ENCODE measurements around the gene DPAGT1.

DNA sequence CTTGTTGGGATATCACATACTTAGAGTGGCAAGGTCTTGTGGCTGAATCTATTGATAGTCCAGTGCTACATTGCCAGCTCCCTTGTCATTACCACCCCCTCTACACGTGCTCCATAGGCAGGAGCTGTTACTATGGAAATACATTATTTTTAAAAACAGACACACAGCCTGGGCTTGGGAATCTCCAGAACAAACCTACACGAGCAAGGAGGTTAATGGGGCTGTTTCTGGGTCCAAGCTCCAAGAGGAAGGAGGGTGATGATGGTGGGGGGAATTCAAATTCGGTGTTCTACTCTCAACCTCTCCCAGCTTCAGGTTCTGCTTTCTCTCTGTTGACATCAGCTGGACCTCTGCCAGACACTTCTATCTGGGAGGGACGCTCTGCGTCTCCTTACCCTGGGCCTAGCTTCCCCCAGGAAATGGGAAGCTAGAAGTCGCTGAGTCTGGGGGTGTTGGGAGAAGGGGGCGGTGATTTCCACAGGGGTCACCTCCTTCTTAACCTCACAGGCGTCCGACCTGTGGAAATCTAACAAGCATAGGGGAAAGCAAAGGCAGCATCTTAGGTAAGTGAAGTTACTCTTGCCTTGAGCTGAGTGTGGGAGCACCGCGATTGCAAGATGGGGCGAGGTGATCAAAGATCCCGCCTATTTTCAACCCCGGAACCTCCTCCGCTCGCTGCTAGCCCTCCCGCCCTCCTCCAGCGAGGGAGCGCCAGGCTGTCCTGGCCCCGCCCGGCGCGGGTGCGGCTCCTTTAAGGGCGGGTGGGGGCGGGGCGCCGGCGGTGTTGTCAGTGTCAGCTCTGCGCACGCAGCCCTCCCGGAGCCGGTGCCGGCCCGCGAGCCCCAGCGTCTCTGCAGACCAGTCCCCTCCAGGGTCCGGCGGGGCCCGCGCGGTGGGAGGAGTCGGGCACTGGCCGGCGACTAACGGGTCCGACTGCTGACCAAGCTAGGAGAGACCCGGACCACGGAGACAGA is 5.2 kb upstream of the DPAGT1 start, which contains the start of gene C2CD2L:
- TF ChIP-seq CTCF (conservative IDR thresholded peaks at IDR 0.05; ENCODE audit: low read length) (no peak), EZH2phosphoT487 (IDR thresholded peaks at IDR 0.05; ENCODE audit: borderline replicate concordance, low read depth, low read length) (no peak)
